GM12875 (cell line): ENCODE data around the gene PITX2.

Source experiments
- H3K4me3 ChIP-seq: one replicate; pipeline ENCODE4 v1.5.1; 2011; ENCODE audit warnings: low read depth, low read length, control low read depth
- TF ChIP-seq, protein P1 (sequence below): IDR thresholded peaks from 2 replicates; pipeline ENCODE4 v1.5.1; 2011; ENCODE audit warnings: low read depth, mild to moderate bottlenecking, control low read depth, inconsistent platforms, low read length, moderate library complexity, borderline replicate concordance; ENCODE audit not compliant: insufficient read depth

Gene PITX2

DNA sequence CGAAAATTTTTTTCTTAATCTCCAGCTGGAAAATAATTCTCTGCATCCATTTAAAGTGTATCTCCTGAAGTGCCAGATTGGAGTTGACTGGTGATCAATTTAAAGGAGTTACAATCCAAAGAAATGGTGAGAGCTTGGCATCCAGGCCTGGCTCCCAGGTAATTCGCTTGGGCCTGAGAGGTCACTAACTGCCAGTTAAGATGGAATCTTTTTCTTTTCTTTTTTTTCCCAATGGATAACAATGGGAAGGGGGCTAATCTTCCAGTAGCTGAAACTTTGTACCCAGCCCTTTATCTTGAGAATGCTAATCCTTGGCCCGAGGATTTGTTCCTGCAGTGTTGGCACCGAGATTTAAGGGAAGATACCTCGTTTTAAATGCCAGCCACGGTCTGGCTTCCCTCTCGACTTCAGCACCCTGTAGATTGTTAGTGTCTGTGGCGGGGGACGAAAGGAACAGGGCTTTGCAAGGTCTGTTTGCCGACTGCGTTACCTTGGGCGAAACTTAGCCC, 13.3 kb upstream of the PITX2 start:
- no peak overlapping the region for H3K4me3 ChIP-seq
- TF ChIP-seq, protein P1, sequence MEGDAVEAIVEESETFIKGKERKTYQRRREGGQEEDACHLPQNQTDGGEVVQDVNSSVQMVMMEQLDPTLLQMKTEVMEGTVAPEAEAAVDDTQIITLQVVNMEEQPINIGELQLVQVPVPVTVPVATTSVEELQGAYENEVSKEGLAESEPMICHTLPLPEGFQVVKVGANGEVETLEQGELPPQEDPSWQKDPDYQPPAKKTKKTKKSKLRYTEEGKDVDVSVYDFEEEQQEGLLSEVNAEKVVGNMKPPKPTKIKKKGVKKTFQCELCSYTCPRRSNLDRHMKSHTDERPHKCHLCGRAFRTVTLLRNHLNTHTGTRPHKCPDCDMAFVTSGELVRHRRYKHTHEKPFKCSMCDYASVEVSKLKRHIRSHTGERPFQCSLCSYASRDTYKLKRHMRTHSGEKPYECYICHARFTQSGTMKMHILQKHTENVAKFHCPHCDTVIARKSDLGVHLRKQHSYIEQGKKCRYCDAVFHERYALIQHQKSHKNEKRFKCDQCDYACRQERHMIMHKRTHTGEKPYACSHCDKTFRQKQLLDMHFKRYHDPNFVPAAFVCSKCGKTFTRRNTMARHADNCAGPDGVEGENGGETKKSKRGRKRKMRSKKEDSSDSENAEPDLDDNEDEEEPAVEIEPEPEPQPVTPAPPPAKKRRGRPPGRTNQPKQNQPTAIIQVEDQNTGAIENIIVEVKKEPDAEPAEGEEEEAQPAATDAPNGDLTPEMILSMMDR: no peak

DNA sequence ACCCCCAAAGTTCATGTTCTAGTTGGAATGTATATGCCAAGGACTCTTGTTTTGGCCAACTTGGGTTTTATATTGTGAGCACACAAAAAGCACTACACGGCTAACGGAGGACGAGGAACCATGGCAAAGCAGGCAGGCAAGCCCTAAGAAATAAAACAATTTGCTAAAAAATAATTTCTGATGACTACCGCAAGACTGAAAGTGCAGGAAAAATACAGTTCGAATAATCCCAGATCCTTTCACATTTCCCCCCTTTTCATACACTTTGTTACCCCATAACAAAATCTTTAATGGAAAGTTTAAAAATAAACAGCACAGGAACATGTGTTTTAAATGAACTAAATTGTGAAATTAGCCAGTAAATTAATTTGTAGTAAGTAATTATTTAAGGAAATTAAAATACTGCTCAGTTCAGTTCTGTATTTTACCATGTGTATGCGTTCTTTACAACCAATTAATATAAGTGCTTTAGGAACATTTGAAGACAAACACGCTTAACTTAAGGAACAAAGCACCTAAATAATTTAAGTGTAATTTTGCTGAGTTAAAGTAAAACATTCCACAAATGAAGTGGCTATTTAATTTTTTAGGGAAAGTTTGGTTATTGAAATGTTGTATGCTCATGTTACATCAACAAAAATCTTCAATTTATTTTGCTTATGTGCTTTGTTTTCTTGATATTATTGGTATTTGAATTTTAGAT, 12.4 kb upstream of the PITX2 start:
- no peak overlapping the region for H3K4me3 ChIP-seq
- TF ChIP-seq, protein P1: no peak

DNA sequence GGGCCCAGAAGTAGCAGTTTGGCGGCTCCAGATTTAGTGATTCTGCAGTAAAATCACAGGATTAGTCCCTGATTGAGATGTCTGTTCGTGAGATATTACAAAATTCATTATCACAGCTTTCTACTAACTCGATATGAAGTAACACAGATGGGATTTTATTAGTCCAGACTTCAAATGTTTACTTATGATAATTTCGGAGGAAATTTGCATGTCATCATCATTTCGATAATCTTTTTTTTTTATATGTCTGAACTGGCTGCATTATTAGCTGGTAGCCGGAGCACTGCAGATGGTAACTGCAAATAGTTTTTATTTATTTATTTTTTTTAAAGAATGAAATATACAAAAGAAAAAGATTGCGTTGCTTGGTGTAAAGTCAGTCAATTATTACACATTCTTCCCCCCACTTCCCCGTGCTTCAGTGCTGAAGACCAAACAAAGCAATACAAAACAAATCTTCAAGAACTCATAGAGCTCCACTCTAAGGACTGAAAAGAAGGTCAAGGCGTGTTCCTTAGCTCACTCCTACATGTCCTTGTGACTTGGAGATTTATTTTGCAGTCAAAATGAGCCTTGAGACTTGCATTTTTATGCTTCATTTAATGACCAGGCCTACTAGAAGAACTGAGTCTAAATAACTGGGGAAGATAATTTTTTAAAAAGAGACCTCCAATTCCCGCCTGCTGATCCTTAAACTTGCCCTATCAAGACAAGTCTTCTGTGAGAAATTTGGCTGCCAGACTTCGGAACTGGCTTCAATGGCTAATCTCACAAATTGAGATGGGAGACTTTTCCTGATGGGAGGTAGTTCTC, 11.7 kb upstream of the PITX2 start:
- H3K4me3 ChIP-seq: no peak overlapping the region
- TF ChIP-seq, protein P1: no peak

DNA sequence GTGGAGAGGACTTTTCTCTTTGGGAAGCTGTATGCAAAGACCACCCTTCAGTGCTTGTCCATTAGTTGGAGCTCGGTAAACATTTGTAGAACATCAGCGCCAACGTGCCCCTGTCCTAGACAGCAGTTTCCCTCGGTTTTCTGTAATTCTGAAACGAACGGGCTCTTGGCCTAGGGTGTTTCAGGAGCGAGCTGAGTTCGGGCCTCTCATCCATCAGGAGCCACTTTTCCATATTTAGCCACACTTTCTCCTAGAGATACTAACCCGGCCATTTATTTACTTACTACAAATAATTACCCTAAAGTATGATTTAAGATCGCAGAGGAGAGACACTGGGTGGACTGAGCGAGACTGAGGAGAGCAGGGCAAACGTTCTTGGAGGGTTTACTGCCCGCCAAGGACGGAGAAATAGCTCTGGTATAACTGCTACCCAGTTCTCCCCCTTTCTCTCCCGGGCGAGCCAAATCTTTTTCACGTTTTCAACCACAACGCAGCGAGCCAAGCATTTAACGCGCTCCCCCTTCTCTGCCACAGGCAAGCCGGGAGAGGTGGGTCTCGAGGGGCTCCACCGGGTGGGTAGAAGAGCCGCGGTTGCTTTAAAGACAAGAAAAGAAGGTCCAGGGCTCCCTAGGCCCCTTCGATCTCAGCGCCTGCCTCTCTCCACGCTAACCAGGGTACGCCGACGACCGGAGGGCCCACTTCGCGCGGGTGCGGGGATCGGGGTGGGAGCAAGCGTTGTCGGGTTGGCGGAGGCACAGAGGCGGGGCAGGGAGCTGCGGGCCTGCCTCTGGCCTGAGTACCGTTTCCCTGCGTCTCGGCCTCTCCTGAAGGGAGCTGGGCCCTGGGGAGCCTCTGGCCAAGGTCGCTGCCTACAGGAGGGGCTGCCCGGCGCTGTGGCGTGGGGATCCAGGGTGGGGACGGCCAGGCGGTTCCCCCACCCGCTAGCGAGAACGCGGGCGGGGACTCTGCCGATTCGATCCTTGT, 10.8 kb upstream of the PITX2 start:
- H3K4me3 ChIP-seq: no peak overlapping the region
- TF ChIP-seq, protein P1: no peak

DNA sequence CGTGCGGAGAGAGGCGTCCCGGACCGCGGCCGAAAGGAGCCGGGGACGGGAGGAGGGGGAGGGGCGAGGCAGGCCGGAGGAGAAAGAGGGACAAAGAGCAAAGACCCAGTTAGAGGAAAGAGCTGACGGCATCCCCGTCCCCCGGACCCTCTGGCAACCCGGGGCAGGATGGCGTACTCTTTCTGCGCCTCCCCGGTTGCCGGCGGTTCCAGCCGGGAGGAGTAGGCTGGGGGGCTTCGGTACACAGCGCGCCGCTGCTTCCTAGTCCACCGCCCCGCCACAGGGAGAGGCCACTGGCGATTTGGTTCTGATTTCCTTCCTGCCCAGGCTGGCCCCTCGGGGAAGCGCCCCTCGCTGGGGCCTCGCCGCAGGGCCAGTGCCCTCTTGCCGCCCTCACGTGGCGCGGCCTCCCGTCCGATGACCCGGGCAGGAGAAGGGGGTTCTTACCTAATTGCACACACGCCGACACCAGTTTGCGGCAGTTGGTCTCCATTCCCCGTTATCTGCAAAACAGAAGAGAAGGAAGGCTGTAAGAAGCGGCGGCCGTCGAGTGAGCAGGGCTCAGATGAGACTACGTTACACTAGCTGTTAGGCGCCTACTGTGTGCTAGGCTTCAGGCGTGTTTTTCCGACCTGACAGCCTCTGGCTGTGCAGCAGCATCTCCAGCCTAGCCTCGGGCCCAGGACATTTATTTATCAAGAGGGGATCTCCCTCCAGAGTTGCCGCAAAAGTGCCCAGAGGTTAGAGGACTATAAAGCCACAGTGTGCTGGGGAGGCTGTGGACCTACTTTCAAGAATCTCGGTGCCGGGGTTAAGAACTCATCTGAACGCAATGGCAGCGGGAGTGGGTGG, 9.9 kb upstream of the PITX2 start:
- no peak overlapping the region for H3K4me3 ChIP-seq
- TF ChIP-seq, protein P1: no peak
